Liver (tissue), 3 donors: ENCODE data around the gene CNKSR1.
"Not testable (repeated sequence)": the region's sequence is repeated elsewhere in the genome, so short reads cannot be mapped to it uniquely, and the experiment has no call there.

Source experiments
- ATF3 ChIP-seq: IDR thresholded peaks from 2 replicates; pipeline ENCODE4 v1.6.1; 2016; ENCODE audit warnings: antibody characterized with exemption
- CTCF ChIP-seq: fragments of 150-350 bp; IDR thresholded peaks from 2 replicates; pipeline ENCODE4 v1.5.1; 2017; ENCODE audit warnings: improper control_type of control experiment, low read depth, low read length; ENCODE audit not compliant: missing input control
- EGR1 ChIP-seq, 2 donors: IDR thresholded peaks; 2 replicates each; pipeline ENCODE4 v1.6.1; 2016 to 2018; ENCODE audit warnings: antibody characterized with exemption in 2 of 2, low read depth in 2 of 2
- RAD21 ChIP-seq, 2 donors: IDR thresholded peaks; 2 replicates each; pipeline ENCODE4 v1.6.1; 2016; ENCODE audit warnings: antibody characterized with exemption in 2 of 2, mild to moderate bottlenecking in 2 of 2
- REST ChIP-seq: IDR thresholded peaks from 2 replicates; pipeline ENCODE4 v1.6.1; 2016; ENCODE audit warnings: antibody characterized with exemption, mild to moderate bottlenecking
- SP1 ChIP-seq: IDR thresholded peaks from 2 replicates; pipeline ENCODE4 v1.6.1; 2018; ENCODE audit warnings: antibody characterized with exemption, mild to moderate bottlenecking
- TAF1 ChIP-seq: conservative IDR thresholded peaks from 2 replicates; pipeline ENCODE4 v1.6.1; 2016; ENCODE audit warnings: antibody characterized with exemption, mild to moderate bottlenecking
- YY1 ChIP-seq: IDR thresholded peaks from 2 replicates; pipeline ENCODE4 v1.6.1; 2016; ENCODE audit warnings: antibody characterized with exemption, mild to moderate bottlenecking
- ZBTB33 ChIP-seq: IDR thresholded peaks from 2 replicates; pipeline ENCODE4 v1.6.1; 2016; ENCODE audit warnings: antibody characterized with exemption
- donor health status: healthy.
- donor health status: healthy.

GRCh38 chr1:26230682-26231081 lies 53.4 kb downstream of the CNKSR1 start:
- not testable (repeated sequence) for TF ChIP-seq CTCF; YY1; SP1; REST; RAD21 (IDR thresholded peaks at IDR 0.05); ZBTB33; EGR1 (IDR thresholded peaks at IDR 0.05; ENCODE audit: low read depth in 2 of 2); ATF3; TAF1
